ENCODE data around the gene TRIO.

Gene TRIO

DNA sequence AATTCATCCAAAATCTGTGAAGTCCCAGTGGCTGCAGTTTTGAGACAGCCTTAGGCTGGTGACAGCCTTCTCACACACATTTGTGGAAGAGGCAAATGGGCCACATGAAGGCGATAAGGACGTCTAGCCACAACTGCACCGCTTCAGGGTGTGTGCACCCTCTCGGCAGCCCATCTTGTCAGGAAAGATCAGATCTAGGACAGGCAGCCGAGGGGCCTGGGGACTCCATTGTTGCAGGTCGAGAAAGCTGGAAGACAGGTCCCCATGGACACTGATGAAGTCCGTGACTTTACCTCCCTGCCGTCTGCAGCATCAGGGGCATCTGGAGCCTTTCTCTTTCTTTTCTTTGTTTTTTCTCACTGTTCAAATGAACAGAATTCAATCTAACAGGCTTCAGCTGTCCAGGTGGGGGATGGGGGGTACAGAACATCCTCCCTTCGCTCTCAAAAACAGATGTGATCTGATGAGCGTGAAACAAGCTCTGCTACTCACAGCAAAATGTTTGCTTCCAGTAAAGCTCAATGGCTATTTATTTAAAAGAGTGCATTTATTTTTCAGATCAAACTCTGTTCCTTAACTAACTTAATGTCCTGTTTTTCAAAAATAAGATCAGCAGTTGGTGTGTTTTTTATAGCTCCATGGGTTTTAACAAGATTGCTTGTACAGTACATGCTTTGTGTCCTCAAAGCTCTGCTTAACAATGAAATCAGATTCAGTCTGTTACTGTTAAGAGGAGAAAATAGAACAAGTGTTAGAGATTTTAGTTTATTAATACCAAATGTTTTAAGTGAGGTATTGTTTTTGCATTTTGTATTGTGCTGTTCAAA is 326.6 kb downstream of the TRIO start:
- H3K36me3 ChIP-seq (ENCODE audit: control insufficient read depth in 2 of 2, insufficient read depth in 2 of 2, low read length in 2 of 2): peaks cover 47 to 59% of the 10 kb centered on the region in 2 donors
- no peak overlapping the region for H3K27ac ChIP-seq (ENCODE audit: low read depth in 2 of 2, low read length in 2 of 2)
- H3K4me3 ChIP-seq (ENCODE audit: low read length in 2 of 2): no peak overlapping the region
- H3K27me3 ChIP-seq (ENCODE audit: control insufficient read depth in 2 of 2, insufficient read depth in 2 of 2, low read length in 2 of 2): no peaks in the 10 kb centered on the region
- H3K9me3 ChIP-seq (ENCODE audit: control insufficient read depth in 2 of 2, low read length in 2 of 2): no peaks in the 10 kb centered on the region
- H3K9ac ChIP-seq (ENCODE audit: low read depth in 1 of 2, low read length in 2 of 2): no peak overlapping the region
- peaks cover 3 to 6% of the 10 kb centered on the region in 2 donors for H3K4me1 ChIP-seq (ENCODE audit: control insufficient read depth in 2 of 2, insufficient read depth in 2 of 2, low read length in 2 of 2)

DNA sequence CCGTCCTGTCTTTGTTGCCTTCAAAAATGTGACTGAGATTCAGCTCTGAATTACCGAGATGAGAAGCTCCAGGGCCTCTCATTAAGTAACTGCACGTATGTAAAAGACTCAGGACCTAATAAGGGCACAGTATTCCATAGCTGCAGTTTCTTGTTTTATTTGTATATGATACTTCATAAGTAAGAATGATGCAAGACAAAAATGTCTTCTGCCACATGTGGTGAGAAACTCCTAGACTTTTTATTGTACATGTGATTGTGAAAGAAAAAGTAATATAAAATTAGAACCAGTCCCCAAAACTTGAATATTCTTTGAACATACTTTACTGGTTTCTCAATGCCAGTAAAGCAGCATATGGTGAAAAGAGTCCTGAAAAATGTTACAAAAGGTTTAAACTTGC is 328.4 kb downstream of the TRIO start:
- Histone ChIP-seq H3K27ac (ENCODE audit: low read depth in 2 of 2, low read length in 2 of 2) (no peak overlapping the region), H3K9me3 (ENCODE audit: control insufficient read depth in 2 of 2, low read length in 2 of 2) (no peaks in the 10 kb centered on the region)

GRCh38 chr5:14472986-14473567 is 329.9 kb downstream of the TRIO start:
- no peaks in the 10 kb centered on the region for H3K9me3 ChIP-seq (ENCODE audit: control insufficient read depth in 2 of 2, low read length in 2 of 2)
- no peaks in the 10 kb centered on the region for H3K4me1 ChIP-seq (ENCODE audit: control insufficient read depth in 2 of 2, insufficient read depth in 2 of 2, low read length in 2 of 2)
- H3K27me3 ChIP-seq (ENCODE audit: control insufficient read depth in 2 of 2, insufficient read depth in 2 of 2, low read length in 2 of 2): no peaks in the 10 kb centered on the region
- H3K36me3 ChIP-seq (ENCODE audit: control insufficient read depth in 2 of 2, insufficient read depth in 2 of 2, low read length in 2 of 2): peaks cover 57 to 68% of the 10 kb centered on the region in 2 donors
- no peak overlapping the region for H3K27ac ChIP-seq (ENCODE audit: low read depth in 2 of 2, low read length in 2 of 2)
- no peak overlapping the region for H3K9ac ChIP-seq (ENCODE audit: low read depth in 1 of 2, low read length in 2 of 2)
- H3K4me3 ChIP-seq (ENCODE audit: low read length in 2 of 2): no peak overlapping the region

More for the DNA sequence above, 328.4 kb downstream of the TRIO start:
- Histone ChIP-seq H3K4me1 (ENCODE audit: control insufficient read depth in 2 of 2, insufficient read depth in 2 of 2, low read length in 2 of 2) (peaks cover 3 to 4% of the 10 kb centered on the region in 2 donors), H3K9ac (ENCODE audit: low read depth in 1 of 2, low read length in 2 of 2) (no peak overlapping the region), H3K27me3 (ENCODE audit: control insufficient read depth in 2 of 2, insufficient read depth in 2 of 2, low read length in 2 of 2) (no peaks in the 10 kb centered on the region), H3K36me3 (ENCODE audit: control insufficient read depth in 2 of 2, insufficient read depth in 2 of 2, low read length in 2 of 2) (peaks cover 48 to 58% of the 10 kb centered on the region in 2 donors), H3K4me3 (ENCODE audit: low read length in 2 of 2) (no peak overlapping the region)

DNA sequence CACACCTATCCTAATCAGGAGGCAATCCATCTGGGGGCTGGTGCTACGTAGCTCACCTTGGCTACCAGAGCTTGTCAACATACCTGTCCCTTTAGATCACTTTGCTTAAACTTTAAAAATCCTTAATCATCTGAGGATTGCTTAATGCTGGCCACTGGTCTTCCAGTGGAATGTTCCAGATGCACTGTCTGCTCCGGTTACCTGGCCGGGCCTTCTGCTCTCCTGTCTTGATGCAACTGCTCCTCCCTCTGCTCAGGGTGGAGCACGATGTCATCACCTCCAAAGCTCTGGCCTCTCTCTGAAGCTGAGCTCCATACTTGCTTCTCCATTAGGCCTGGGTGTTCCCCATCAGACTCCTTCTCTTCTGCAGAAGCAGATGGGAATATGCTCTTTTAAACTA is 331.9 kb downstream of the TRIO start:
- H3K27me3 ChIP-seq (ENCODE audit: control insufficient read depth in 2 of 2, insufficient read depth in 2 of 2, low read length in 2 of 2): no peaks in the 10 kb centered on the region
- H3K36me3 ChIP-seq (ENCODE audit: control insufficient read depth in 2 of 2, insufficient read depth in 2 of 2, low read length in 2 of 2): peaks cover 67 to 76% of the 10 kb centered on the region in 2 donors
- no peak overlapping the region for H3K27ac ChIP-seq (ENCODE audit: low read depth in 2 of 2, low read length in 2 of 2)
- H3K9me3 ChIP-seq (ENCODE audit: control insufficient read depth in 2 of 2, low read length in 2 of 2): no peaks in the 10 kb centered on the region
- no peak overlapping the region for H3K9ac ChIP-seq (ENCODE audit: low read depth in 1 of 2, low read length in 2 of 2)
- H3K4me3 ChIP-seq (ENCODE audit: low read length in 2 of 2): no peak overlapping the region
- H3K4me1 ChIP-seq (ENCODE audit: control insufficient read depth in 2 of 2, insufficient read depth in 2 of 2, low read length in 2 of 2): no peaks in the 10 kb centered on the region

DNA sequence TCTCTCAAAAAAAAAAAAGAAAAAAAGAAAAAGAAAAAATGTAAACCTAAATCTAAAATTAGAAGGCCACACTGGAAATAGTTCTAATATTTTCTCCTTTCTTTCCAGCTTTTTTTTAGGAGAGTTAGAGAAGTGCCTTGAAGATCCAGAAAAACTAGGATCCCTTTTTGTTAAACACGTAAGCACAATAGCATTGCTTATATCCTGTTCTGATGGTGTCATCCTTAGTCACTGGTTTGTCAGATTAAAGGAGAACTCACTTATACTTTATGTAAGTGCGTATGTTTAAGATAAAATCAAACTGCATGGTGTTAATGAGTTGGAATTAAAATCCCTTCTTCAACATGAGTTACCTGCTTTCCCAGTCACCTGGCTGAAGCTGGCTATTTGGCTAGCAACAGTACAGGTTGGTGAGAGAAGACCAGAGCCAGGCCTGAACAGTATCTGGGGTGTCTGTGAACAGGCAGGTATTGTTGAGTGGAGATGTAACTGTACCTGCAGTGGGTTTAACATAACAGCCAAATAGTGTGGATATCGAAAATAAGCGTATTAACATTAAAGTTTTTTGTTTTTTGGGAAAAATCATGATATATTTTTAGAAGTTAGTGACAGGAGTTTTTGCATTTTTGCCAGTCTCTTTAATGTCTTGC is 333.8 kb downstream of the TRIO start:
- no peak overlapping the region for H3K4me3 ChIP-seq (ENCODE audit: low read length in 2 of 2)
- H3K4me1 ChIP-seq (ENCODE audit: control insufficient read depth in 2 of 2, insufficient read depth in 2 of 2, low read length in 2 of 2): no peaks in the 10 kb centered on the region
- no peak overlapping the region for H3K27ac ChIP-seq (ENCODE audit: low read depth in 2 of 2, low read length in 2 of 2)
- no peak overlapping the region for H3K9ac ChIP-seq (ENCODE audit: low read depth in 1 of 2, low read length in 2 of 2)
- H3K36me3 ChIP-seq (ENCODE audit: control insufficient read depth in 2 of 2, insufficient read depth in 2 of 2, low read length in 2 of 2): peaks cover 63 to 77% of the 10 kb centered on the region in 2 donors
- H3K9me3 ChIP-seq (ENCODE audit: control insufficient read depth in 2 of 2, low read length in 2 of 2): no peaks in the 10 kb centered on the region
- no peaks in the 10 kb centered on the region for H3K27me3 ChIP-seq (ENCODE audit: control insufficient read depth in 2 of 2, insufficient read depth in 2 of 2, low read length in 2 of 2)

DNA sequence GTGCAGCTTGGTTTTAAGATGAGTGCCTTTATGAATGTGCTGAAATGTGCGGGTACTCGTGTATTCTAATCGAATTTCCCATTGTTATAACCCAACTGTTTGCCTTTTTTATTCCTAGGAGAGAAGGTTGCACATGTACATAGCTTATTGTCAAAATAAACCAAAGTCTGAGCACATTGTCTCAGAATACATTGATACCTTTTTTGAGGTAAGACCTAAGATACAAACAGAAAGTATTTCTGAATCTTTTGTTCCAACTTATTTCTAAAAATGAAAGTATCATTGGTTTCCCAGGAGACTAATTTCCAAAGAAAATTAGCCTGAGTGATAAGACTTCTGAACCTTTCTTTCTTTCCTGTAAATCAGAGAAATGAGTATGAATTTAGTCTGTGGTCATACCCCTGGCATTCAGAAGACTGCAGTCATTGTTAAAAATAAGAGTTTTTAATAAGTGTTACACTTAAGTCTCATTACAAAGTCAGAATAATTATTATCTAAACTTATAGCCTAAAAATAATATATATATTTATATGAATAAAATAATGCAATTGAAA is 336.1 kb downstream of the TRIO start:
- Histone ChIP-seq H3K9ac (ENCODE audit: low read depth in 1 of 2, low read length in 2 of 2) (no peak overlapping the region), H3K27me3 (ENCODE audit: control insufficient read depth in 2 of 2, insufficient read depth in 2 of 2, low read length in 2 of 2) (no peaks in the 10 kb centered on the region), H3K4me1 (ENCODE audit: control insufficient read depth in 2 of 2, insufficient read depth in 2 of 2, low read length in 2 of 2) (peaks cover 4 to 5% of the 10 kb centered on the region in 2 donors), H3K4me3 (ENCODE audit: low read length in 2 of 2) (no peak overlapping the region), H3K36me3 (ENCODE audit: control insufficient read depth in 2 of 2, insufficient read depth in 2 of 2, low read length in 2 of 2) (peaks cover 67 to 75% of the 10 kb centered on the region in 2 donors), H3K9me3 (ENCODE audit: control insufficient read depth in 2 of 2, low read length in 2 of 2) (no peaks in the 10 kb centered on the region), H3K27ac (ENCODE audit: low read depth in 2 of 2, low read length in 2 of 2) (no peak overlapping the region)

DNA sequence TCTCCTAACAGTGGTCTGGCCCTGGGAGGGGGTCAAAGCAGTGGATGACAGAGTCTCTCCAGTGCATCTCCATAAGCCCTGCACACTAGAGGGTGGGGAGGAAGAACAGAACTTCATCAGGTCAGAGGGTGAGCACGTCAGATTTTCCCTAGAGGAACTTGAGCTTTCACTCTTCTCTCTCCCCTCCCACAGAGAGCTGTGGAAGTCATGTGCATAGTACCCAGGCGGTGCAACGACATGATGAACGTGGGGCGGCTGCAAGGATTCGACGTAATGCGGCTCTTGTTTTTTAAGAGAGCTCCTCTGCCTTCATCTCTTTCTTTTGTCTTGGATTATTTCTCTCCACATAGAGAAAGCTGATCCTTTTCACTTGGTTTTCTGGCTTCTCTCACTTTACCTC is 338.2 kb downstream of the TRIO start:
- H3K4me1 ChIP-seq (ENCODE audit: control insufficient read depth in 2 of 2, insufficient read depth in 2 of 2, low read length in 2 of 2): peaks cover 4 to 5% of the 10 kb centered on the region in 2 donors
- no peaks in the 10 kb centered on the region for H3K27me3 ChIP-seq (ENCODE audit: control insufficient read depth in 2 of 2, insufficient read depth in 2 of 2, low read length in 2 of 2)
- peaks cover 69 to 71% of the 10 kb centered on the region in 2 donors for H3K36me3 ChIP-seq (ENCODE audit: control insufficient read depth in 2 of 2, insufficient read depth in 2 of 2, low read length in 2 of 2)
- H3K9me3 ChIP-seq (ENCODE audit: control insufficient read depth in 2 of 2, low read length in 2 of 2): no peaks in the 10 kb centered on the region
- H3K9ac ChIP-seq (ENCODE audit: low read depth in 1 of 2, low read length in 2 of 2): no peak overlapping the region
- no peak overlapping the region for H3K4me3 ChIP-seq (ENCODE audit: low read length in 2 of 2)
- no peak overlapping the region for H3K27ac ChIP-seq (ENCODE audit: low read depth in 2 of 2, low read length in 2 of 2)

- Histone ChIP-seq H3K9ac (ENCODE audit: low read depth in 1 of 2, low read length in 2 of 2) (no peak overlapping the region), H3K4me1 (ENCODE audit: control insufficient read depth in 2 of 2, insufficient read depth in 2 of 2, low read length in 2 of 2) (peaks cover 4 to 5% of the 10 kb centered on the region in 2 donors), H3K9me3 (ENCODE audit: control insufficient read depth in 2 of 2, low read length in 2 of 2) (no peaks in the 10 kb centered on the region), H3K27ac (ENCODE audit: low read depth in 2 of 2, low read length in 2 of 2) (no peak overlapping the region), H3K36me3 (ENCODE audit: control insufficient read depth in 2 of 2, insufficient read depth in 2 of 2, low read length in 2 of 2) (peaks cover 69 to 70% of the 10 kb centered on the region in 2 donors), H3K4me3 (ENCODE audit: low read length in 2 of 2) (no peak overlapping the region), H3K27me3 (ENCODE audit: control insufficient read depth in 2 of 2, insufficient read depth in 2 of 2, low read length in 2 of 2) (no peaks in the 10 kb centered on the region)
These were observed 338.9 kb downstream of the TRIO start for GRCh38 chr5:14482085-14482484.

DNA sequence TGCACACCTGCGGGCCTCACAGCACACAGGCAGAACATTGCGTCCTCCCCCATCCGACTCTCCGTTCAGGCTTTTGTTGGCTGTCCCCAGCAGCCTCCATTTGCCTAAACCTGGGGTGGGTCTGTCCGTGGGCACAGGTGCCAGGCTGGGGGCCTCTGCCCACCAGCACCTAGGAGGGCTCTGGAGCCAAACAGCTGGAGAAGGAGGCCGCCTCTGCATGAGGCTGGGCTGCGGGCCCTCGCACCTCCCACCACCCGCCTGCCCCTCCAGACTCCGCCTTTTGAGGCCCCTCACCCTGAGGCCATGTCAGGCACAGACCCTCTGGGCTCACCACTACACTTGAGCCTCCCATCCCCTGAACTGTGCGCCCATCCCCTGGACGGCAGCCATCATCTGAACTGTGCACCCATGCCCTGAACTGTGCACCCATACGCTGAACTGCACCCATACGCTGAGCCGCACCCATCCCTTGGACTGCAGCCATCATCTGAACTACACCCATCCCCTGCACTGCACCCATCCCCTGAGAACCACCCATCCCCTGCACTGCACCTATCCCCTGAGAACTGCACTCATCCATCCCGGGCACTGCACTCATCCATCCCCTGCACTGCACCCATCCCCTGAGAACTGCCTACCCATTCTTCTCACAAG is 340.5 kb downstream of the TRIO start:
- no peak overlapping the region for H3K27ac ChIP-seq (ENCODE audit: low read depth in 2 of 2, low read length in 2 of 2)
- H3K4me3 ChIP-seq (ENCODE audit: low read length in 2 of 2): no peak overlapping the region
- no peaks in the 10 kb centered on the region for H3K27me3 ChIP-seq (ENCODE audit: control insufficient read depth in 2 of 2, insufficient read depth in 2 of 2, low read length in 2 of 2)
- no peaks in the 10 kb centered on the region for H3K9me3 ChIP-seq (ENCODE audit: control insufficient read depth in 2 of 2, low read length in 2 of 2)
- H3K4me1 ChIP-seq (ENCODE audit: control insufficient read depth in 2 of 2, insufficient read depth in 2 of 2, low read length in 2 of 2): peaks cover 4 to 5% of the 10 kb centered on the region in 2 donors
- peaks cover 63 to 65% of the 10 kb centered on the region in 2 donors for H3K36me3 ChIP-seq (ENCODE audit: control insufficient read depth in 2 of 2, insufficient read depth in 2 of 2, low read length in 2 of 2)
- no peak overlapping the region for H3K9ac ChIP-seq (ENCODE audit: low read depth in 1 of 2, low read length in 2 of 2)
